ENCODE results near the gene CNBP. TPM values are rescaled to one million over a fixed set of nuclear protein-coding genes. Genes with fewer than 3 reads are reported as not detected.
"Not testable (repeated sequence)": the region's sequence is repeated elsewhere in the genome, so short reads cannot be mapped to it uniquely, and the experiment has no call there.

Gene CNBP
- total and polyA plus RNA-seq, 2 experiments from 2014 or later: 348 to 444 TPM

GRCh38 chr3:129195731-129196256, 12.1 kb upstream of the CNBP start:
- Histone ChIP-seq H3K4me3 (no peak overlapping the region), H3K9me2 (ENCODE audit: insufficient read depth) (no peaks in the 10 kb centered on the region), H3F3A (replicated peaks; ENCODE audit: low read depth) (0 out of 2 replicates have a peak, but pooled peaks cover 3% of the 10 kb centered on the region), H2AFZ (no peak overlapping the region), H3K27me3 (ENCODE audit: insufficient read depth) (no peaks in the 10 kb centered on the region), H3K4me1 (ENCODE audit: insufficient read depth) (no peaks in the 10 kb centered on the region), H3K79me2 (replicated peaks; ENCODE audit: insufficient read depth) (no peaks in the 10 kb centered on the region), H3K27ac (ENCODE audit: low read depth) (no peak overlapping the region), H3K4me2 (no peak overlapping the region), H3K36me3 (ENCODE audit: insufficient read depth) (no peaks in the 10 kb centered on the region), H4K20me1 (replicated peaks; ENCODE audit: insufficient read depth) (no peaks in the 10 kb centered on the region)
- Mint-ChIP-seq H3K4me3 (no peak overlapping the region), H3K27ac (0 out of 2 replicates have a peak overlapping the region, but pooled peaks have one; percentile 23), H3K36me3 (ENCODE audit: low read depth) (no peaks in the 10 kb centered on the region), H3K4me1 (peaks cover 2% of the 10 kb centered on the region; the same call in 1 of the 3 replicates), H3K27me3 (ENCODE audit: insufficient read depth, low read depth, poor library complexity) (peaks cover 3% of the 10 kb centered on the region), H3K9me3 (no peaks in the 10 kb centered on the region)
- ATAC-seq (no peak), DNase-seq (ENCODE audit: low spot score) (no peak)
- TF ChIP-seq STAT1 (IDR thresholded peaks at IDR 0.05; ENCODE audit: unreplicated experiment) (no peak), NANOG (IDR thresholded peaks at IDR 0.05; ENCODE audit: borderline replicate concordance) (no peak)
- TF ChIP-seq, protein P1, sequence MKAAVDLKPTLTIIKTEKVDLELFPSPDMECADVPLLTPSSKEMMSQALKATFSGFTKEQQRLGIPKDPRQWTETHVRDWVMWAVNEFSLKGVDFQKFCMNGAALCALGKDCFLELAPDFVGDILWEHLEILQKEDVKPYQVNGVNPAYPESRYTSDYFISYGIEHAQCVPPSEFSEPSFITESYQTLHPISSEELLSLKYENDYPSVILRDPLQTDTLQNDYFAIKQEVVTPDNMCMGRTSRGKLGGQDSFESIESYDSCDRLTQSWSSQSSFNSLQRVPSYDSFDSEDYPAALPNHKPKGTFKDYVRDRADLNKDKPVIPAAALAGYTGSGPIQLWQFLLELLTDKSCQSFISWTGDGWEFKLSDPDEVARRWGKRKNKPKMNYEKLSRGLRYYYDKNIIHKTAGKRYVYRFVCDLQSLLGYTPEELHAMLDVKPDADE (IDR thresholded peaks at IDR 0.05): no peak
- TF ChIP-seq, protein P2, sequence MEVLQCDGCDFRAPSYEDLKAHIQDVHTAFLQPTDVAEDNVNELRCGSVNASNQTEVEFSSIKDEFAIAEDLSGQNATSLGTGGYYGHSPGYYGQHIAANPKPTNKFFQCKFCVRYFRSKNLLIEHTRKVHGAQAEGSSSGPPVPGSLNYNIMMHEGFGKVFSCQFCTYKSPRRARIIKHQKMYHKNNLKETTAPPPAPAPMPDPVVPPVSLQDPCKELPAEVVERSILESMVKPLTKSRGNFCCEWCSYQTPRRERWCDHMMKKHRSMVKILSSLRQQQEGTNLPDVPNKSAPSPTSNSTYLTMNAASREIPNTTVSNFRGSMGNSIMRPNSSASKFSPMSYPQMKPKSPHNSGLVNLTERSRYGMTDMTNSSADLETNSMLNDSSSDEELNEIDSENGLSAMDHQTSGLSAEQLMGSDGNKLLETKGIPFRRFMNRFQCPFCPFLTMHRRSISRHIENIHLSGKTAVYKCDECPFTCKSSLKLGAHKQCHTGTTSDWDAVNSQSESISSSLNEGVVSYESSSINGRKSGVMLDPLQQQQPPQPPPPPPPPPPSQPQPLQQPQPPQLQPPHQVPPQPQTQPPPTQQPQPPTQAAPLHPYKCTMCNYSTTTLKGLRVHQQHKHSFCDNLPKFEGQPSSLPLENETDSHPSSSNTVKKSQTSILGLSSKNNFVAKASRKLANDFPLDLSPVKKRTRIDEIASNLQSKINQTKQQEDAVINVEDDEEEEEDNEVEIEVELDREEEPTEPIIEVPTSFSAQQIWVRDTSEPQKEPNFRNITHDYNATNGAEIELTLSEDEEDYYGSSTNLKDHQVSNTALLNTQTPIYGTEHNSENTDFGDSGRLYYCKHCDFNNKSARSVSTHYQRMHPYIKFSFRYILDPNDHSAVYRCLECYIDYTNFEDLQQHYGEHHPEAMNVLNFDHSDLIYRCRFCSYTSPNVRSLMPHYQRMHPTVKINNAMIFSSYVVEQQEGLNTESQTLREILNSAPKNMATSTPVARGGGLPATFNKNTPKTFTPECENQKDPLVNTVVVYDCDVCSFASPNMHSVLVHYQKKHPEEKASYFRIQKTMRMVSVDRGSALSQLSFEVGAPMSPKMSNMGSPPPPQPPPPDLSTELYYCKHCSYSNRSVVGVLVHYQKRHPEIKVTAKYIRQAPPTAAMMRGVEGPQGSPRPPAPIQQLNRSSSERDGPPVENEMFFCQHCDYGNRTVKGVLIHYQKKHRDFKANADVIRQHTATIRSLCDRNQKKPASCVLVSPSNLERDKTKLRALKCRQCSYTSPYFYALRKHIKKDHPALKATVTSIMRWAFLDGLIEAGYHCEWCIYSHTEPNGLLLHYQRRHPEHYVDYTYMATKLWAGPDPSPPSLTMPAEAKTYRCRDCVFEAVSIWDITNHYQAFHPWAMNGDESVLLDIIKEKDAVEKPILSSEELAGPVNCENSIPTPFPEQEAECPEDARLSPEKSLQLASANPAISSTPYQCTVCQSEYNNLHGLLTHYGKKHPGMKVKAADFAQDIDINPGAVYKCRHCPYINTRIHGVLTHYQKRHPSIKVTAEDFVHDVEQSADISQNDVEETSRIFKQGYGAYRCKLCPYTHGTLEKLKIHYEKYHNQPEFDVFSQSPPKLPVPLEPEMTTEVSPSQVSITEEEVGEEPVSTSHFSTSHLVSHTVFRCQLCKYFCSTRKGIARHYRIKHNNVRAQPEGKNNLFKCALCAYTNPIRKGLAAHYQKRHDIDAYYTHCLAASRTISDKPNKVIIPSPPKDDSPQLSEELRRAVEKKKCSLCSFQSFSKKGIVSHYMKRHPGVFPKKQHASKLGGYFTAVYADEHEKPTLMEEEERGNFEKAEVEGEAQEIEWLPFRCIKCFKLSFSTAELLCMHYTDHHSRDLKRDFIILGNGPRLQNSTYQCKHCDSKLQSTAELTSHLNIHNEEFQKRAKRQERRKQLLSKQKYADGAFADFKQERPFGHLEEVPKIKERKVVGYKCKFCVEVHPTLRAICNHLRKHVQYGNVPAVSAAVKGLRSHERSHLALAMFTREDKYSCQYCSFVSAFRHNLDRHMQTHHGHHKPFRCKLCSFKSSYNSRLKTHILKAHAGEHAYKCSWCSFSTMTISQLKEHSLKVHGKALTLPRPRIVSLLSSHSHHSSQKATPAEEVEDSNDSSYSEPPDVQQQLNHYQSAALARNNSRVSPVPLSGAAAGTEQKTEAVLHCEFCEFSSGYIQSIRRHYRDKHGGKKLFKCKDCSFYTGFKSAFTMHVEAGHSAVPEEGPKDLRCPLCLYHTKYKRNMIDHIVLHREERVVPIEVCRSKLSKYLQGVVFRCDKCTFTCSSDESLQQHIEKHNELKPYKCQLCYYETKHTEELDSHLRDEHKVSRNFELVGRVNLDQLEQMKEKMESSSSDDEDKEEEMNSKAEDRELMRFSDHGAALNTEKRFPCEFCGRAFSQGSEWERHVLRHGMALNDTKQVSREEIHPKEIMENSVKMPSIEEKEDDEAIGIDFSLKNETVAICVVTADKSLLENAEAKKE (CRISPR knock-in tag; IDR thresholded peaks at IDR 0.05): no peak

GRCh38 chr3:129189793-129190192, 6.1 kb upstream of the CNBP start:
- H3K9me2 ChIP-seq (ENCODE audit: insufficient read depth); H3K27ac ChIP-seq (ENCODE audit: low read depth); H3K4me1 ChIP-seq (ENCODE audit: insufficient read depth); DNase-seq (ENCODE audit: low spot score); H4K20me1 ChIP-seq (replicated peaks; ENCODE audit: insufficient read depth); H3K4me1 Mint-ChIP-seq; H3K27ac Mint-ChIP-seq; H3K79me2 ChIP-seq (replicated peaks; ENCODE audit: insufficient read depth); H3K36me3 Mint-ChIP-seq (ENCODE audit: low read depth); ATAC-seq; H3F3A ChIP-seq (replicated peaks; ENCODE audit: low read depth); H3K4me2 ChIP-seq; H3K4me3 Mint-ChIP-seq; H3K27me3 ChIP-seq (ENCODE audit: insufficient read depth); H3K27me3 Mint-ChIP-seq (ENCODE audit: insufficient read depth, low read depth, poor library complexity); H3K36me3 ChIP-seq (ENCODE audit: insufficient read depth); H2AFZ ChIP-seq; H3K9me3 Mint-ChIP-seq; H3K4me3 ChIP-seq: not testable (repeated sequence)
